Measurements from ENCODE around the gene DPP8. TPM values are rescaled to one million over a fixed set of nuclear protein-coding genes. Genes with fewer than 3 reads are reported as not detected.

Gene DPP8
- total and polyA plus RNA-seq, 2 experiments from 2014 or later, result 21.7 to 33.5 TPM

GRCh38 chr15:65410972-65411371 is 106.5 kb downstream of the DPP8 start:
- no peak overlapping the region for H3K27ac Mint-ChIP-seq
- Histone ChIP-seq H4K20me1 (replicated peaks; ENCODE audit: insufficient read depth) (no peaks in the 10 kb centered on the region), H3K36me3 (ENCODE audit: insufficient read depth) (no peaks in the 10 kb centered on the region), H3K27ac (ENCODE audit: low read depth) (no peak overlapping the region), H3K27me3 (ENCODE audit: insufficient read depth) (no peaks in the 10 kb centered on the region), H3K4me3 (no peak overlapping the region), H2AFZ (no peak overlapping the region), H3K4me2 (peak overlapping the region; percentile 9; the same call in 1 of the 2 replicates), H3K9me2 (ENCODE audit: insufficient read depth) (0 out of 2 replicates have a peak, but pooled peaks cover 7% of the 10 kb centered on the region), H3K79me2 (replicated peaks; ENCODE audit: insufficient read depth) (peaks cover 11% of the 10 kb centered on the region; the same call in 1 of the 2 replicates), H3F3A (replicated peaks; ENCODE audit: low read depth) (peaks cover 17% of the 10 kb centered on the region), H3K4me1 (ENCODE audit: insufficient read depth) (peaks cover 41% of the 10 kb centered on the region)
- peaks cover 12% of the 10 kb centered on the region for H3K36me3 Mint-ChIP-seq (ENCODE audit: low read depth)
- TF ChIP-seq EZH2 (IDR thresholded peaks at IDR 0.05; ENCODE audit: low read depth, unreplicated experiment) (no peak), CREB1 (CRISPR knock-in tag; IDR thresholded peaks at IDR 0.05; ENCODE audit: low read depth) (no peak), ZNF462 (CRISPR knock-in tag; IDR thresholded peaks at IDR 0.05) (no peak), ZNF114 (CRISPR knock-in tag; IDR thresholded peaks at IDR 0.05) (no peak)
- H3K9me3 Mint-ChIP-seq, result no peaks in the 10 kb centered on the region
- ATAC-seq, result no peak
- peaks cover 21% of the 10 kb centered on the region for H3K27me3 Mint-ChIP-seq (ENCODE audit: insufficient read depth, low read depth, poor library complexity)
- H3K4me1 Mint-ChIP-seq, result peaks cover 55% of the 10 kb centered on the region
- no peak for DNase-seq (ENCODE audit: low spot score)
- H3K4me3 Mint-ChIP-seq, result no peak overlapping the region

- DNase-seq (ENCODE audit: low spot score), result no peak
- H3K4me3 ChIP-seq, result no peak overlapping the region
- H3K27me3 ChIP-seq (ENCODE audit: insufficient read depth), result no peaks in the 10 kb centered on the region
- peaks cover 34% of the 10 kb centered on the region for H3K4me1 ChIP-seq (ENCODE audit: insufficient read depth)
- H4K20me1 ChIP-seq (replicated peaks; ENCODE audit: insufficient read depth), result no peaks in the 10 kb centered on the region
- Mint-ChIP-seq H3K27me3 (ENCODE audit: insufficient read depth, low read depth, poor library complexity) (peaks cover 14% of the 10 kb centered on the region), H3K4me1 (peaks cover 51% of the 10 kb centered on the region), H3K9me3 (no peaks in the 10 kb centered on the region), H3K4me3 (no peak overlapping the region), H3K27ac (no peak overlapping the region), H3K36me3 (ENCODE audit: low read depth) (peaks cover 12% of the 10 kb centered on the region)
- no peaks in the 10 kb centered on the region for H3K36me3 ChIP-seq (ENCODE audit: insufficient read depth)
- 0 out of 2 replicates have a peak, but pooled peaks cover 7% of the 10 kb centered on the region for H3K9me2 ChIP-seq (ENCODE audit: insufficient read depth)
- H3K27ac ChIP-seq (ENCODE audit: low read depth), result no peak overlapping the region
- no peak overlapping the region for H2AFZ ChIP-seq
- peaks cover 11% of the 10 kb centered on the region for H3F3A ChIP-seq (replicated peaks; ENCODE audit: low read depth)
- no peak overlapping the region for H3K4me2 ChIP-seq
- ATAC-seq, result no peak
- peaks cover 11% of the 10 kb centered on the region; the same call in 1 of the 2 replicates for H3K79me2 ChIP-seq (replicated peaks; ENCODE audit: insufficient read depth)
- TF ChIP-seq ZNF331 (CRISPR knock-in tag; IDR thresholded peaks at IDR 0.05; ENCODE audit: low read depth) (no peak), CTCF (conservative IDR thresholded peaks at IDR 0.05; ENCODE audit: low read depth in 2 of 2) (no peak), CREB1 (CRISPR knock-in tag; IDR thresholded peaks at IDR 0.05; ENCODE audit: low read depth) (no peak), REST (IDR thresholded peaks at IDR 0.05; ENCODE audit: unreplicated experiment) (no peak), ZNF114 (CRISPR knock-in tag; IDR thresholded peaks at IDR 0.05) (no peak), STAT1 (IDR thresholded peaks at IDR 0.05; ENCODE audit: unreplicated experiment) (no peak), EZH2phosphoT487 (IDR thresholded peaks at IDR 0.05; ENCODE audit: unreplicated experiment) (no peak)
Measured at GRCh38 chr15:65410036-65410435, 107.5 kb downstream of the DPP8 start.
